ENCODE data around the gene C19orf38. TPM values are rescaled to one million over a fixed set of nuclear protein-coding genes. Genes with fewer than 3 reads are reported as not detected.

Gene C19orf38
- total RNA-seq, 2 donors from 2014 or later: 1.1 to 1.2 TPM

Small RNAs within 50 kb of the gene (microRNA-seq; reads per million reads assigned to microRNA genes)
- gene MIR199A1: 0.40 to 0.82 reads per million in 2 donors
- 0.81 to 1.4 reads per million in 2 donors for gene MIR6793

Other genes starting within 250 kb of the C19orf38 start
- gene SLC44A2, start 222.9 kb upstream of the C19orf38 start, total RNA-seq: 10 to 100 TPM; 83.9 to 97.3 TPM
- gene ILF3, start 194.1 kb upstream of the C19orf38 start, total RNA-seq: 100 to 1,000 TPM; 108 to 144 TPM
- 10 to 100 TPM; 24.7 to 28.2 TPM for gene QTRT1, start 147.0 kb upstream of the C19orf38 start, total RNA-seq
- 100 to 1,000 TPM; 125 to 186 TPM for gene DNM2, start 130.3 kb upstream of the C19orf38 start, total RNA-seq
- 10 to 100 TPM; 27.2 to 28.5 TPM for gene TMED1, start 12.2 kb upstream of the C19orf38 start, total RNA-seq
- 10 to 100 TPM; 31.9 to 32.4 TPM for gene CARM1, start 23.1 kb downstream of the C19orf38 start, total RNA-seq
- 10 to 100 TPM; 26.5 to 31.8 TPM for gene YIPF2, start 80.2 kb downstream of the C19orf38 start, total RNA-seq
- gene TIMM29, start 80.4 kb downstream of the C19orf38 start, total RNA-seq: 10 to 100 TPM; 12.7 to 15.1 TPM
- gene SMARCA4, start 112.6 kb downstream of the C19orf38 start, total RNA-seq: 10 to 100 TPM; 43.5 to 53.6 TPM
- gene LDLR, start 241.0 kb downstream of the C19orf38 start, total RNA-seq: 10 to 100 TPM; 24.4 to 80.0 TPM

Data from left cardiac atrium (tissue), 2 donors.